H1 (cell line): ENCODE data around the gene VPS13D. TPM values are rescaled to one million over a fixed set of nuclear protein-coding genes. Genes with fewer than 3 reads are reported as not detected.

Experiments used
- CTCF ChIP-seq, 3 experiments: IDR thresholded peaks; 1 replicate in 2 of 3; 2 replicates in 1 of 3; pipeline versions ENCODE4 v1.5.1 to v1.6.1; 2011; ENCODE audit warnings: low read length in 3 of 3, mild to moderate bottlenecking in 3 of 3, inconsistent platforms in 2 of 3, low read depth in 1 of 3, moderate library complexity in 1 of 3; ENCODE audit not compliant: insufficient read depth in 1 of 3; ENCODE audit errors: control extremely low read depth in 1 of 3
- EGR1 ChIP-seq: IDR thresholded peaks from 2 replicates; pipeline ENCODE4 v1.6.1; 2011; ENCODE audit warnings: low read depth, low read length, borderline replicate concordance
- POLR2A ChIP-seq, 2 experiments: IDR thresholded peaks; 1 replicate in 1 of 2; 2 replicates in 1 of 2; pipeline ENCODE4 v1.6.1; 2011; ENCODE audit warnings: low read depth in 2 of 2, low read length in 2 of 2, mild to moderate bottlenecking in 2 of 2; ENCODE audit errors: control extremely low read depth in 1 of 2
- RAD21 ChIP-seq, 2 experiments: IDR thresholded peaks in 1 of 2; conservative IDR thresholded peaks in 1 of 2; 2 replicates each; pipeline ENCODE4 v1.6.1; 2011; ENCODE audit warnings: low read depth in 2 of 2, low read length in 2 of 2, improper control_type of control experiment in 1 of 2, inconsistent platforms in 1 of 2, mild to moderate bottlenecking in 1 of 2, moderate library complexity in 1 of 2
- polyA plus RNA-seq, 7 experiments: library from polyadenylated mRNA; depleted of rRNA in 3 of 7; stranded (reverse) in 5 of 7; unstranded in 2 of 7; fragments of >200 nt in 5 of 7; fragments of 200-250 nt in 2 of 7; gene quantifications; 1 replicate in 5 of 7; 2 replicates in 1 of 7; 4 replicates in 1 of 7; pipeline versions ENCODE4 v1.2.1 to v1.2.3, GENCODE V29; 2011 to 2013; ENCODE audit warnings: missing spikeins in 2 of 7, mixed read lengths in 2 of 7
- total RNA-seq: library from RNA; stranded (reverse); fragmentation: NEBNext Ultra II Directional; extraction: Animal tissue kit (Norgen Biotek cat#: 25700); gene quantifications from 2 replicates; pipeline ENCODE4 v1.2.1, GENCODE V29; 2021
- TF ChIP-seq, protein P1 (sequence below): IDR thresholded peaks from 2 replicates; pipeline ENCODE4 v1.6.1; 2012; ENCODE audit warnings: low read length, inconsistent platforms

The VPS13D gene
- total and polyA plus RNA-seq, 2 of the 8 experiments (the other 6 are each of a cell fraction or from before 2014, with no cell fraction given) = 10.9 to 31.2 TPM

GRCh38 chr1:12294076-12294475, 64.2 kb downstream of the VPS13D start (continued):
- no peak for TF ChIP-seq CTCF (IDR thresholded peaks at IDR 0.05; ENCODE audit: control extremely low read depth in 1 of 3, insufficient read depth in 1 of 3, low read depth in 1 of 3, low read length in 3 of 3)
- no peak for TF ChIP-seq EGR1
- TF ChIP-seq RAD21 (IDR thresholded peaks at IDR 0.05 in 1 of 2, conservative IDR thresholded peaks at IDR 0.05 in 1 of 2; ENCODE audit: low read depth in 2 of 2, low read length in 2 of 2) = no peak
- TF ChIP-seq, protein P1, sequence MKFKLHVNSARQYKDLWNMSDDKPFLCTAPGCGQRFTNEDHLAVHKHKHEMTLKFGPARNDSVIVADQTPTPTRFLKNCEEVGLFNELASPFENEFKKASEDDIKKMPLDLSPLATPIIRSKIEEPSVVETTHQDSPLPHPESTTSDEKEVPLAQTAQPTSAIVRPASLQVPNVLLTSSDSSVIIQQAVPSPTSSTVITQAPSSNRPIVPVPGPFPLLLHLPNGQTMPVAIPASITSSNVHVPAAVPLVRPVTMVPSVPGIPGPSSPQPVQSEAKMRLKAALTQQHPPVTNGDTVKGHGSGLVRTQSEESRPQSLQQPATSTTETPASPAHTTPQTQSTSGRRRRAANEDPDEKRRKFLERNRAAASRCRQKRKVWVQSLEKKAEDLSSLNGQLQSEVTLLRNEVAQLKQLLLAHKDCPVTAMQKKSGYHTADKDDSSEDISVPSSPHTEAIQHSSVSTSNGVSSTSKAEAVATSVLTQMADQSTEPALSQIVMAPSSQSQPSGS = no peak
- TF ChIP-seq POLR2A (IDR thresholded peaks at IDR 0.05; ENCODE audit: control extremely low read depth in 1 of 2, low read depth in 2 of 2, low read length in 2 of 2) = no peak
